ENCODE data around the gene SECISBP2L.
"Not testable (repeated sequence)": the region's sequence is repeated elsewhere in the genome, so short reads cannot be mapped to it uniquely, and the experiment has no call there.

SECISBP2L gene

GRCh38 chr15:48972750-48973503 is 73.3 kb downstream of the SECISBP2L start:
- no peak for FAIRE-seq
- DNase-seq (ENCODE audit: extremely low spot score, insufficient read length, low read depth) = no peak

- FAIRE-seq; DNase-seq (ENCODE audit: extremely low spot score, insufficient read length, low read depth): not testable (repeated sequence)
Measured at GRCh38 chr15:48970926-48971325, 75.3 kb downstream of the SECISBP2L start.

- no peak for FAIRE-seq
Measured at GRCh38 chr15:48968066-48968465, 78.2 kb downstream of the SECISBP2L start.

GRCh38 chr15:48967336-48967735 is 78.9 kb downstream of the SECISBP2L start:
- FAIRE-seq = no peak
- DNase-seq (ENCODE audit: extremely low spot score, insufficient read length, low read depth) = no peak

More at GRCh38 chr15:48968066-48968465, 78.2 kb downstream of the SECISBP2L start:
- no peak for DNase-seq (ENCODE audit: extremely low spot score, insufficient read length, low read depth)

GRCh38 chr15:48966595-48967301 is 79.5 kb downstream of the SECISBP2L start:
- FAIRE-seq = peak; percentile 66
- DNase-seq (ENCODE audit: extremely low spot score, insufficient read length, low read depth) = no peak

- DNase-seq (ENCODE audit: extremely low spot score, insufficient read length, low read depth) (no peak), FAIRE-seq (peak; percentile 78)
Measured at GRCh38 chr15:48965972-48966371, 80.3 kb downstream of the SECISBP2L start.

- DNase-seq (ENCODE audit: extremely low spot score, insufficient read length, low read depth) (no peak), FAIRE-seq (no peak)
Measured at GRCh38 chr15:48964898-48965297, 81.3 kb downstream of the SECISBP2L start.

GRCh38 chr15:48963524-48964113 is 82.6 kb downstream of the SECISBP2L start, which contains the start of gene SHC4:
Gene SHC4 (minus strand): TSS chr15:48963919. CDS start chr15:48963015, 904 bp downstream.
- no peak for DNase-seq (ENCODE audit: extremely low spot score, insufficient read length, low read depth)
- peak; percentile 73 for FAIRE-seq

GRCh38 chr15:48962662-48963523 is 83.4 kb downstream of the SECISBP2L start:
- DNase-seq (ENCODE audit: extremely low spot score, insufficient read length, low read depth) = no peak
- FAIRE-seq = no peak

- FAIRE-seq (no peak), DNase-seq (ENCODE audit: extremely low spot score, insufficient read length, low read depth) (no peak)
Measured at GRCh38 chr15:48955967-48956366, 90.3 kb downstream of the SECISBP2L start.

GRCh38 chr15:48955370-48955769 is 90.9 kb downstream of the SECISBP2L start:
- no peak for DNase-seq (ENCODE audit: extremely low spot score, insufficient read length, low read depth)
- no peak for FAIRE-seq

GRCh38 chr15:48954538-48954937 is 91.7 kb downstream of the SECISBP2L start:
- DNase-seq (ENCODE audit: extremely low spot score, insufficient read length, low read depth) (no peak), FAIRE-seq (no peak)

GRCh38 chr15:48946840-48947187 is 99.4 kb downstream of the SECISBP2L start:
- no peak for DNase-seq (ENCODE audit: extremely low spot score, insufficient read length, low read depth)
- no peak for FAIRE-seq

GRCh38 chr15:48946074-48946839 is 100.0 kb downstream of the SECISBP2L start:
- no peak for DNase-seq (ENCODE audit: extremely low spot score, insufficient read length, low read depth)
- no peak for FAIRE-seq

GRCh38 chr15:48945386-48945785 is 100.9 kb downstream of the SECISBP2L start:
- FAIRE-seq = no peak
- DNase-seq (ENCODE audit: extremely low spot score, insufficient read length, low read depth) = no peak

GRCh38 chr15:48941904-48942303 is 104.3 kb downstream of the SECISBP2L start:
- no peak for DNase-seq (ENCODE audit: extremely low spot score, insufficient read length, low read depth)
- FAIRE-seq = no peak

- FAIRE-seq (peak; percentile 86), DNase-seq (ENCODE audit: extremely low spot score, insufficient read length, low read depth) (peak; percentile 25)
Measured at GRCh38 chr15:48940508-48940907, 105.7 kb downstream of the SECISBP2L start.

- no peak for FAIRE-seq
- no peak for DNase-seq (ENCODE audit: extremely low spot score, insufficient read length, low read depth)
Measured at GRCh38 chr15:48939648-48940047, 106.6 kb downstream of the SECISBP2L start.

Measured in GM18507 (cell line).